ENCODE results near the gene VAV2.

The VAV2 gene

DNA sequence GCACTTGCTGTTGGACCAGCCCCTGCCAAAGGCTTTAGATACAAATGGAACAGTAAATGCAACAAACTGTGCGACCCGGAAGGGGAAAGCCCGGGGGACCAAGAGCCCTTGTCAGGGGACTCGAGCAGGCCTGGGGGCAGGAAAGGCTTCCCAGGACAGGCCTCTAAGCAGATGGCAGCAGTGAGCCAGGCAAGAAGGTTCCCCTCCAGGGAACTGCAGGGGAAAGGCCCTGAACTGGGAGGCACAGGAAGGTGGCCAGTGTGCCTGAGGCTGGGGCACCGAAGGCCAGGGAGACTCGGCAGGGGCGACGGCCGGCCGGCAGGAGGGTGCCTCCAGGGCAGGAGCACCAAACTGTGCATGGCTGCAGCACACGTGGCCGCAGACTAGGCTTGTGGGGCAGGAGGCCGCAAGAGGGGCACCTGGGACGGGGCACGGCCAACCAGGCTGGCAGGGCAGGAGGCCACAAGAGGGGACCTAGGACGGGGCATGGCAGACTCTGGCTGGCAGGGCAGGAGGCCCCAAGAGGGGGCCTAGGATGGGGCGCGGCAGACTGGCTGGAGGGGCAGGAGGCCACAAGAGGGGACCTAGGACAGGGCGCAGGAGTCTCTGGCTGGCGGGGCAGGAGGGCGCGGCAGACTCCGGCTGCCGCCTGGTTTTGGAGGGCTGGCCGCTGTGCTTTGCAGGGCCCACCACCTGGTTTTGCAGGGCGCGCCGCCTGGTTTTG lies 10.0 kb downstream of the VAV2 start:
- in situ Hi-C loops (cut with MboI; ENCODE audit: low sequenced_read_pairs): no loop called here

DNA sequence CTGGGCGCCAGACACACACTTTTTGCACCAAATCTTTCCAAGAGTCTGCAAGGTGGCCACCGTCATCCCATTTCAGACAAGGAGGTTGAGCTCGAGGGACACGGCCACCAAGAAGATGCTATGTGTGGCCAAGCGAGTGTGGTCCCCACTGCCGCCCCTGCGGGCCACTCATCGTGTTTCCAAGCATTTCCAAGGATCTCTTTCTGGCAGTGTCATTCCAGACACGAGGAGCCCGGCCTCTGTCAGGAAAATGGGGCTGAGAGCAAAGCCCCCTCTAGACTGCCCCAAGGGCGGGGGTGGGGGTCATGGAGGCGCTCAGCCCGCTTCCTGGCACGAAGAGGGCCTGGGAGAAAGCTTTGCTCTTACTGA lies 10.6 kb downstream of the VAV2 start:
- in situ Hi-C loops (cut with MboI; ENCODE audit: low sequenced_read_pairs): no loop called here

DNA sequence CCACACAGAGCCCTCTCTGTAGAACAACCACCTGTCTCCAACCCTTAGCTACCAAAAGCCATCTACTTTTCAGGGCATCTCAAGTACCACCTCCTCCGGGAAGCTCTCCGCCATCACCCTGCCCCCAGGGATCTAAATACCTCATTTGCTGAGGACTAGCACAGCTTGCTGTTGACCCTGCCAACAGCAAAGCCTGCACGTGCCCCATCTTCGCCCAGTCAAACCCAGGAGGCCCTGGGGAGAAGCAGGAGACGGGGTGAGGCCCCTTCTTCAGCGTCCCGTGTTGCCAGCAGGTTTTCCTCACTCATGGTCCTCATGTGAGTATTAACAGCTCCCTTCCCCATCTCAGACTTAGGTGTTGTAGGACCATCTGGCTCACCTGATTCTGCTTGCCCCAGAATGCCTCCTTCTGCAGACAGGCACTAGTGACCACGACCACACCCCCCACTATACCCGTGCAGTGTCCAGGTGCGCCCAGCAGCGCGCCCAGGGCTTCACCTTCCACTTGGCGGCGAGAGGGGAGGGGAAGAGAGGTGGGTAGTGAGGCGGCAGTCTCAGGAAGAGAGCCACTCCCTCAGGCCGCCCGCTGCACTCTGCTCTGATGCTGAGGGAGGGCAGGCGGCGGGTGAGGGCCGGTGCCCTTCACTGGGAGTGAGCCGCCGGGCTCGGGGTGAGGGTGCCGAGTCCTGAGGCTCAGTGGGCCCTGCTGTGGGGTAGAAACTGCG lies 11.1 kb downstream of the VAV2 start:
- in situ Hi-C loops (cut with MboI; ENCODE audit: low sequenced_read_pairs): no loop called here

DNA sequence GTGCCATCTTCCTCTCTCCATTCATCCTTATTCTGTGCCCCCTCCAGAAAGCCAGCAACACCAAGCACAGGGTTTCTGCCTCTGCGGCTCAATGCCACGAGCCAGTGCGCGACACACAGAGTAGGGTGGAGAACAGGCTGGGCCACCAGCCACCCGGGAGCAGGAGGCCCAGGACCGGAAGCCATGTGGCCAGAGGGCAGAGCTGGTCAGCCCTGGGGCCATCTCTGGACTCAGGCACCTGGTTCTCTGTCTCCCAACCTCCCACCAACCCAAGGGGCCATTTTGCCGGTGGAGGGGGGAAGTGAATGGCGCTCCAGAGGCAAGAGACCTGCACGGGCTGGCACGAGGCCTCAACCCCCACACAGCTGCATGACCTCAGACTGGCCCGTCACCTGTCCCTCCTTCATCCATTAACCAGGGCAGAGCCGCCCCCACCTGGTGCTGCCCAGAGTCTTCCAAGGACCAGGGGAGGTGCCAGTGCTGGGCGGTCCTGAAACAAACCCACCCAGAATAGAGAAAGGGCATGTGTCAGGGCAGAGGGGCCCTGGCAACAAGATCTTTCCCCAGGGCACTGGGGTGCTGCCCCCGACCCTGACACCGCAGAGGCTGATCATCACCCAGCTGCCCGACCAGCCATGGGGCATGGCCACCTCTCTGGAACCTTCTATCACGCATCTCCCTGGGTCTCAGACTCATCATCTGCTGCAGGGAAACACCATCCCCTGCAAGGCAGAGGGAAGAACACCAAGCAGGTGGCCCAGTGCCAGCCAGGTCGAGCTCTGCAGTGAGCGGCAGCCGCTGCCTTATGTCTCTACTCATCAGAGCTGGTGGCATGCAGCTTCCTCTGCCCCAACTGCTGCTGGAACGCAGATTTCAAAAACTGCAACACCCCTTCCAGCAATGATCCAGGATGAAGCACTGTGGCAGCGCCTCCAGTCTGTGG lies 11.9 kb downstream of the VAV2 start:
- in situ Hi-C loops (cut with MboI; ENCODE audit: low sequenced_read_pairs): no loop called here

DNA sequence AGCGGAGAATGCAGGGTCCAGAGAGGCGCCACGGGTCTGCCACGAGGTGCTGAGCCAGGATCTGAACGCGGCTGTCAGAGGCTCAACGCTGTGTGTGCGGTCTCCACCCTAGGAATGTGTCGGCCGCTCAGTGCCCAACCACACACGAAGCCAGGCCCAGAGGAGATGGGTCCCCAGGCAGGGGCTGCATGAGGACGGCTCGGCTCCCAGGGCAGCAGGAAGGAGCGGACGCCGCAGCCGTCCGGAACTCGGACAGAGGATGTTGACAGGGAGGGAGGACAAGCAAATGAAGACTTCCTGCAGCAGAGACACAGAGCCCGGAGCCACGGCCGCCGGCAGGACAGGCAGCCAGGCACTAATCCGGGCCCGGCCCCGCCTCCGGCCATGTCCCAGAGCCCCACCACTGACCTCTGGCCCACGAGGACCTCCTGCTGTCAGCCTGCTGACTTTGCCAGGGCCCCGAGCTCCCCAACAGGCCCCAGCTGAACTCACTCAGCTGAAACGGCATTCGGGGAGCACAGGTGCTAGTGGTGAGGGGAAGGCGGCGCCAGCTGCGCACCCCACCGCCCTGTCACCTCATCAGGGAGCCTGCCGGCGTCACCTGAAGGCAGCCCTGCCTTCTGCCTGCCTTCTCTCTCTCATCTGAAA lies 12.7 kb downstream of the VAV2 start:
- in situ Hi-C loops (cut with MboI; ENCODE audit: low sequenced_read_pairs): no loop called here

DNA sequence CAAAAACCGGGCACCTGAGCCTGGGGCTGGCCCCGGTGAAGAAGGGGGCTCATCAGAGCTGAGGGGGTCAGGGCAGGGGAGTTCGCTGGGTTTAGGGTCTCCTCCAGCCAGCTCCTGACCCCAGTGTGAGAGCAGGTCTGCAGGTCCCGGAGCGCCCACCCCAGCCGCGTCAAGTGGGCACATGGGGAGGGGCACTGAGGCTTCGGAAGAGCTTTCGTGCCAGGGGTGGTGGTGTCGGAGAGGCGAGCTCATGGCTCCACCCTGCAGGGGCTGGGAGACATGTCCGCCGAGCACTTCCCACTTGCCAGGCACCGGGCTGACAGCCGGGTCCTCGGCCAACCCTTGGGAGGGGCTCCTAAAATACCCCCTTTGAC lies 13.2 kb downstream of the VAV2 start:
- in situ Hi-C loops (cut with MboI; ENCODE audit: low sequenced_read_pairs): no loop called here

DNA sequence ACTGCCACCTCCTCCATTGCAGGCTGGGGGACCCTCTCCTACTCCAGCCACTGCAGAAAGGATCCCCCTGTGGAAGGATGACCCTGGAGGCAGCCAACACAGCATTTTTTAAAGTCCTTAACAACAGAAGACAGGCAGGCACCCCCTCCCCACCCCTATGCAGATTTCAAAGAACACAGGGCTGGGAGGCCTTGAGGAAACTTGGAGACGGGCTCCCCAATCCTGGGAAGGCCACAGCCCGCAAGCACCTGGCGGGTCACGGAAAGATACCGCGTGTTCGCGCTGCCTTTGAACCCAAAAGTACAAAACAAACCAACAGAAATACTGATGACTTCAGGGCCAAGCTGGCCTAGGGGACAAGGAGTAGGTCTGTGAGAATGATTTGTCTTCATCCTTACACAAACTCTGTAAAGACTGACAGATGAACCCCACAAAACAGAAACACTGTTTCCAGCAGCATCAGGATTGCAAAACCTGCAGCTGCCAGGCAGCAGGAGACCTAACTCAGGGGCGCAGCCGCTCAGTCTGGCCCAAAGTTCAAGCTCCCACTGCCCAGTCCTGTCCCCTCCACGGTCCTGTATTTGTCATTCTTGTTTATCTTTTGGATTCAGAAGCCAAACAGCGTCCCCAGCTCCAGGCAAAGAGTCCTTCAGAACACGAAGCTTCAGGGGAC lies 13.8 kb downstream of the VAV2 start:
- in situ Hi-C loops (cut with MboI; ENCODE audit: low sequenced_read_pairs): no loop called here

DNA sequence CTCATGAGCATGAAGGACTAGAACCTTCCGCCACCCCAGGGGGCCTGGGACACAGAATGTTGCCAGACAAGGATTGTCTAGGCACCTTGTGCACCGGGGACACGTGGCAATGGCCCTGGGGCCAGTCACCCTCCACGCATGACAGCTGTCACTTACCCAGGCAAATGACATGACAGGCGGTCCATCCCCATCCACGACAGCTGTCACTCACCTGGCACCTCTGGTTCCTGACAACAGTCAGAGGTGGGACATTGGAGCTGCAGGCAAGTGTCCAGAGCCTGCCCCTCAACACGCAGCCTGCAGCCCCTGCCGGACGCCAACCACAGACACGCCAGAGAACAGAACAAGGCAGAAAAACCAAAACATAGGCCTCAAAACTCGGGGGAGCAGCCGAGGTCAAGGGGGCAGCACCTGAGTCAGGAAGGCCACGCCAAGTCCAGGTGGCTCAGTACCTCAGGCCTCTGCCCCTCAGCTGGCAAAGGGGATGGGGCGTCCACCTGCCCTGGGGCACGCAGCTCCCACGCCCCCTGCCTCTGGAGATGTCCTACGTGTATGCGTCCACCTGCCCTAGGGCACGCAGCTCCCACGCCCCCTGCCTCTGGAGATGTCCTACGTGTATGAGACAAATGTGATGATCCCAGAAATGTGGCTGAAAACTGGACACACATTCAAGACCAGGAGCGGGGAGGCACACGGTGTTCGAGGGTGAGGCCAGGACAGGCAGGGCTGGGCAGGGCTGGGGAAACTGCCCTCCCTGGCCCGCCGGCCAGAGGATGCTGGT lies 14.5 kb downstream of the VAV2 start:
- in situ Hi-C loops (cut with MboI; ENCODE audit: low sequenced_read_pairs): no loop called here

DNA sequence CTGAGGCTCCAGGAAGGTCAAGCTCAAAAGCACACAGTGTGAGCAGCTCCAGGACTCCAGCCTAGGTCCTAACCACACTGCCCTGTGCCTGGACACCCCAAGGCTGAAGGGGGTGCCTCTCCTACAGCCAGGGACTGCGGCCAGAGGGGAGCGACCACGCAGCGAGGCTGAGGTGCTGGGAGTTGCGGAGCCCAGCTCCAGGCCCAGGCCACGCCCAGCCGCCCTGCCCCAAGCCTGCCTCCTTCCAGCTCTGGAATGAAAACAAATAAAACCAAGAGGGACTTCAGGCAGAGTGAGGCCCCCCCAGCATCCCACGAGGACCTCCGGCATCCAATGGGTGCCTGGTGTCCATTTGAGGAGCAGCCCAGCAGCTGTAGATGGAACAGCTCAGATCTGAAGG lies 15.2 kb downstream of the VAV2 start:
- in situ Hi-C loops (cut with MboI; ENCODE audit: low sequenced_read_pairs): no loop called here

DNA sequence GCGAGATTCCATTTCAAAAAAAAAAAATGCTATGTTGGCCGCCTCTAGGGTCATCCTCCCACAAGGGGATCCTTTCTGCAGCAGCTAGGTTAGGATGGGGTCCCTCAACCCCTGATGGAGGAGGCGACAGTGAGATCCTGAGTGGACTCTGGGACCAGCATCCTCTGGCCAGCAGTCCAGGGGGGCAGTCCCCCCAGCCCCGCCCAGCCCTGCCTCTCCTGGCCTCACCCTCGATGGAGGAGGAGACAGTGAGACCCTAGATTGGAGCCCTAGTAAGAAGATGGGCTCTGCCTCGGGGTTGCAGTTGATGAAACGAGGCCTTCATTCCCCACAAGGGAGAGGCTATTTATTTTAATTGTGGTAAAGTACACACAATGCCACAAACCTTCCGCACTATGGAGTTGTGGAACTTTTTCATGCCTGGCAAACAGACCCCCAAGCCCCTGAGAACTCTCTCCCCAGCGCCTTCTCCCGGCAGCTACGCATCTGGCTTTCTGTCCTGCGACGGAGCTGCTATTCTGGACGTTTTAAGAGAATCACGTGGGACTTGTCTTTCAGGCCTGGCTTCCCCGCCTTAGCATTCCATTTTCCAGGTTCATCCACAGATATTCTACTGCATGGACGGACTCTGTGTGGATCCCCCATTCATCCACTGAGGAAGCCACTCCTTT lies 15.8 kb downstream of the VAV2 start:
- in situ Hi-C loops (cut with MboI; ENCODE audit: low sequenced_read_pairs): no loop called here

DNA sequence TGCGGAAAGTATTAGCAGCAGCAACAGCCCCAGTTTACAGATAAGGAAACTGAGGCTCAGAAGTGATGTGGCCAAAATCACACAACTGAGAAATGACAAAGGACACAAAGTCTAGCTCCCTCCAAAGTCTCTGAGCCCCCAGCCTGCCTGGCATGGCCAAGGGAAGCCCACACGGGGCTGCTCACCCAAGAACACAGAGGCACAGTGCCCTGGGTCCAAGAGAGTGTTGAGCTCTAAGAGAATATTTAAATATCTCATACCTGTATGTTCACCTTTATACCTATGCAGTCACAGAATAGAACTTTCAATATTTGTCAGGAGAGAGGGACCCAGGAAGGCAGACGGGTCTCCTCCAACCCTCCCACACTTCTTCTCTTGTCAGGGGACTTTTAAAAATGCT lies 16.6 kb downstream of the VAV2 start:
- in situ Hi-C loops (cut with MboI; ENCODE audit: low sequenced_read_pairs): no loop called here

DNA sequence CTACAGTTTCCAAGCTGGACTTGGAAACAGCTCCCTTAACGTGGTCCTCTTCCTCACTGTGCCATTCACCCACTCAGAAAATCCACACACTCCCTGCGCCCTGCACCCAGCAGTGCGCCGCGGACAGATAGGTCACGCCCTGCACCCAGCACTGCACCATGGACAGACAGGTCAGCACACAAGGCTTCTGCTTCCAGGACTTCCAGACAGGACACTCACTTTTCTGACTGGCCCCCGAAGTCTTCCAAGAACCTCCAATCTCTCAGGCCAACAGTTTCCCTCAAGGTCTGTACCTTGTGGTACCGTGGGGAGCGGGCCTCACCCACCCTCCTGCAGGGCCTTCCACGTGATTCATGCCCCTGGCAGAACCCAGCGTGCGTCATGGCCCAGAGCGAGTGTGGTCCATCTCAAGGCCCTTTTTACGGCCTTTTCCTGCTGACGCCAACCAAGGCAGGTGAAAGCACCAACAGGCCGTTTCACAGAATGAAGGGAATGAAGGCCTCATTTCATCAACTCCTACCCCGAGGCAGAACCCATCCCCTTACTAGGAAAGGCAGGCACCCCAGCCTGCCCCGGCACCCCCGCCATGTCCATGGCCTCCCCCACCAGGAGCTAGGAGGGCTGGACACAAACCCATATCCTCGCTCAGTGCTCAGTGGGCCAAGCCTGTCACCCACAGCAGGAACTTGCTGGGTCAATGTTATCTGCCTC lies 17.3 kb downstream of the VAV2 start:
- in situ Hi-C loops (cut with MboI; ENCODE audit: low sequenced_read_pairs): no loop called here

DNA sequence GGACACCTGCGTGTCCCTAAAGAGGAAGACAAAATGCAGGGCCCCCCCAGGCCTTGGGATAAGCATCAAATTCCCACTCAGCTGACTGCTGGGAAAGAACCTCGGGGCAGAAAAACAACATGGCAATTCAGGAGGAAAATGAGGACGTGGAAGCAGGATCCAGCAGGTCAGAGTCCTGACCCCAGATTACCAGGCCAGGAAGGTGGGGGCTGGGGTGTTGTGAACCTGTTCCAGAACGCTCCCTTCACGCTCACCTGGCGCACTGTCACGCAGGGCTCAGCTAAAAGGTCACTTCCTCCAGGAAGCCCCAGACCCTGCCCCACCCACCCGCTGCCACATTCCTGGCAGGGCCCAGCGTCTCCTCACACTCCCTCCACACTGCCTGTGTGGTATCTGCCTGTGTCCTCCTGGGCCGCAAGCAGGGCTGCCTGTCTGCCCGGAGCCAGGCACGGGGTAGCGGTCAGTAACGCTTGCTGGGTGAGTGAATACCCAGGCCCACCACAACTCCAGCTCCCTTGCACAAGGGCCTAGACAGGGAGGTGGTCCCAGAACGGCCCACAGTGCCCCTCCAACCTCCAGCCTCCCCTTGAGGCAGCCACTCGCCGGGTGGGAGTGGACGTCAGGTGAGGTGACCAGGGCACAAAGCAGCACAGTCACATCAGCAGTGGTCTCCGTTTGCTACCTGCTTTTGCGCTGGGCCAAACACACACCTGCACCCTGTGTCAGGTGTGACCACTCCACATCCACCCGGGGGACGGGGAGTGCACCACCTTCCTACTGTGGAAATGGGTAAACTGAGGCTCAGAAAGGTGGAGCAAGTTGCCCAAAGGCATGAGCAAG lies 18.1 kb downstream of the VAV2 start:
- in situ Hi-C loops (cut with MboI; ENCODE audit: low sequenced_read_pairs): no loop called here

DNA sequence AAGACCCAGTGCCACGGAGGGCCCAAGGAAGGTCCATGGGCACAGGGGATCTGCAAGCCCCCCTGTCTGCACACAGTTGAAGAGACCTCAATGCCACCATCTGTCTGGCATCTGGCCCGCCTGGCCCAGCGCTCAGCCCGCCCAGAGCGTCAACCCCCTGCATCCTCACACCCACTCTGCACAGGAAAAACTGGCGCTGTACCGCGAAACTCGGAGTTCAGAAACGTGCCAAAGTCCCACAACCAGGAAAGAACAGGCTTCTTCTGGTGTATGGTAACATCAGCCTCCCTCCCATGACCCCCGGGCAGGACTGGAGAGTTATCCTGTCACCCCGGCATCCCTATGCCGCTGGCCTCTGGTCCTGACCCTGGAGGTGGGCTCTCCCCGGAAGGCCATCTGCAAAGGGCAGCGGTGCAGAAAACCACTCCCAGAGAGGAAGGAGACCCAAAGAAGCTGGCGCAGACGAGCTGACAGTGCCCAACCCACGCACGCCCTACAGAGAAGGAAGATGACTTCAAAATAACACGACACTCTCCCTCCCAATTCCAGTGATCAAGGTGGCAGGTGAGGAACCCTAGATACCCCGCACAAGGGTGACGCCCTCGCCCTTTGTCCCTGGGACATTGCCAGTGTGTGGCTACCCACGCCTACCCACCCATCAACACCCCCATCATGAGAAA lies 18.9 kb downstream of the VAV2 start:
- in situ Hi-C loops (cut with MboI; ENCODE audit: low sequenced_read_pairs): no loop called here

DNA sequence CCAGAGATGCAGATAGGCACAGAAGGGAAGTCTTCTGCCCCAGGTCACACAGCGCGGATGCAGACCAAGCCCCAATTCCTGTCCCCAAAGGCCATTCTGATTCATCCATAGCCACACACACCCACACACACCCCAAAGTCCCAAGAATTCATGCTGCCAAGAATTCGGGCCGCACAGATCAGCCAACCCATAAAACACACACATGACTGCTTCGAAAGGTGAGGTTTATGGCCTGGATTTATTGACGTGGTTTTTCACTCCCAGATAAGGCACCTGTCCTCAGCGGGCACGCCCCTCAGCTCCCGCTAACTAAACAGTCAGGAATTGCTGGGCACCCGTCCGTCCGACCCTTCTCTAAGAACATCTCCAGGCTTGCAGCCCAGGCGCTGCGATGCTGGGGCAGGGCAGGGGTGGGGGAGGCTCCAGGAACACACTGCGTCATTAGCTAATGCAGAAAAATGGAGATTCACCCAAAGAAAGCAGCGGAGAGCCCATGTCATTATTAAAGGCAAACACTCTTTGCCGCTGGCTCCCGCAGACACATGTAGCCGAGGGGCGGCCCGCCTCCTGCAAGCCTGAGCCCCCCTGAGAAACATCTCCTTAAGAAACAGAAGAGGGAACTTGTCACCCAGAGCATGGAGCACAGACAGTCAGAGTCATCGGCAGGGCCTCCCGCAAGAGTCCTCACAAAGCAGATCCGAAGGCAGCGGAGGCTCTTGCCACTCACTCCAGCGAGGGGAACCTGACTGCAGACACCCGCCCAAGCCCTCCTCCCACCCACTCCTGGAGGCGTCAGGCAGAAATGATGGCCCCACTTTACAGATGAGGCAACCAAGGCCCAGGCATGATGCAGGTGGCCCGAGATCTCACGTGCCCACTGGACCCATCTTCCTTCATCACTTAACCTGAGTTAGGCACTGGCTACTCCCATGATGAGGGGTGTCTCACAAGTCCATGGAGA lies 19.9 kb downstream of the VAV2 start:
- in situ Hi-C loops (cut with MboI; ENCODE audit: low sequenced_read_pairs): no loop called here
